Osteoblast (primary cell): Measurements from ENCODE around the gene BPTF. TPM values are rescaled to one million over a fixed set of nuclear protein-coding genes. Genes with fewer than 3 reads are reported as not detected.

Experiments
- DNase-seq: peaks from one replicate; pipeline ENCODE4 v3.0.0; 2011; ENCODE audit warnings: low spot score, mixed read lengths; ENCODE audit not compliant: insufficient read length; ENCODE audit errors: missing footprints
- H2AFZ ChIP-seq: 2 replicates; pipeline ENCODE4 v1.6.0; 2011; ENCODE audit warnings: mild to moderate bottlenecking, low read length
- H3K27ac ChIP-seq: 2 replicates; pipeline ENCODE4 v1.5.1; 2011; ENCODE audit warnings: mild to moderate bottlenecking, low read depth, low read length, moderate library complexity
- H3K27me3 ChIP-seq: 2 replicates; pipeline ENCODE4 v1.6.0; 2012; ENCODE audit warnings: mild to moderate bottlenecking, control low read depth, inconsistent platforms, low read length, moderate library complexity; ENCODE audit not compliant: insufficient read depth
- H3K36me3 ChIP-seq: 2 replicates; pipeline ENCODE4 v1.5.1; 2011; ENCODE audit warnings: mild to moderate bottlenecking, low read length, control low read depth, moderate library complexity; ENCODE audit not compliant: insufficient read depth
- H3K4me1 ChIP-seq: 2 replicates; pipeline ENCODE4 v1.5.1; 2011; ENCODE audit warnings: mild to moderate bottlenecking, low read length, control low read depth, moderate library complexity; ENCODE audit not compliant: insufficient read depth
- H3K4me2 ChIP-seq: 2 replicates; pipeline ENCODE4 v1.6.0; 2011; ENCODE audit warnings: mild to moderate bottlenecking, low read length; ENCODE audit not compliant: insufficient read depth
- H3K4me3 ChIP-seq: fragments of 200-600 bp; sonication (generic); 3 replicates; pipeline ENCODE4 v1.5.1; 2012; ENCODE audit warnings: mild to moderate bottlenecking, low read length, inconsistent platforms; ENCODE audit not compliant: insufficient read depth
- H3K79me2 ChIP-seq: 2 replicates; pipeline ENCODE4 v1.6.0; 2012; ENCODE audit warnings: mild to moderate bottlenecking, low read length, control low read depth, inconsistent platforms; ENCODE audit not compliant: insufficient read depth
- H3K9me3 ChIP-seq: 2 replicates; pipeline ENCODE4 v1.5.1; 2011; ENCODE audit warnings: low read depth, low read length, control low read depth
- H4K20me1 ChIP-seq: 2 replicates; pipeline ENCODE4 v1.6.0; 2012; ENCODE audit warnings: mild to moderate bottlenecking, low read length, control low read depth; ENCODE audit not compliant: insufficient read depth
- CTCF ChIP-seq: IDR thresholded peaks from 2 replicates; pipeline ENCODE4 v1.5.1; 2011; ENCODE audit warnings: mild to moderate bottlenecking, low read depth, low read length, moderate library complexity; ENCODE audit errors: extremely low read depth
- total RNA-seq: library from RNA; depleted of rRNA; stranded (reverse); fragments of >200 nt; gene quantifications from 2 replicates; pipeline ENCODE4 v1.2.3, GENCODE V29; 2012

Gene BPTF
- total RNA-seq, 1 donor: 59.7 TPM

- TF ChIP-seq CTCF: no peak
- H3K27me3 ChIP-seq: no peaks in the 10 kb centered on the region
- peaks cover 96% of the 10 kb centered on the region for H3K79me2 ChIP-seq
- H3K36me3 ChIP-seq: no peaks in the 10 kb centered on the region
- H3K27ac ChIP-seq: no peak overlapping the region
- H4K20me1 ChIP-seq: peaks cover 52% of the 10 kb centered on the region
- peaks cover 20% of the 10 kb centered on the region for H3K4me1 ChIP-seq
- no peak overlapping the region for H3K4me2 ChIP-seq
- no peak overlapping the region for H2AFZ ChIP-seq
- H3K4me3 ChIP-seq: no peak overlapping the region
- DNase-seq: no peak
- no peaks in the 10 kb centered on the region for H3K9me3 ChIP-seq
Observed at GRCh38 chr17:67830440-67830839, 5.1 kb downstream of the BPTF start.

GRCh38 chr17:67831268-67831667 is 6.0 kb downstream of the BPTF start:
- Histone ChIP-seq H3K4me3 (no peak overlapping the region), H3K27me3 (no peaks in the 10 kb centered on the region), H3K4me2 (no peak overlapping the region), H3K4me1 (peaks cover 27% of the 10 kb centered on the region), H3K9me3 (no peaks in the 10 kb centered on the region), H4K20me1 (peaks cover 52% of the 10 kb centered on the region), H3K36me3 (no peaks in the 10 kb centered on the region), H3K27ac (no peak overlapping the region), H2AFZ (no peak overlapping the region), H3K79me2 (peaks cover 97% of the 10 kb centered on the region)
- DNase-seq: no peak
- TF ChIP-seq CTCF: no peak

- no peak for DNase-seq
- Histone ChIP-seq H2AFZ (no peak overlapping the region), H3K4me1 (peaks cover 33% of the 10 kb centered on the region), H3K9me3 (no peaks in the 10 kb centered on the region), H3K4me2 (no peak overlapping the region), H3K36me3 (no peaks in the 10 kb centered on the region), H3K79me2 (peaks cover 92% of the 10 kb centered on the region), H3K27ac (no peak overlapping the region), H3K4me3 (no peak overlapping the region), H3K27me3 (no peaks in the 10 kb centered on the region), H4K20me1 (peaks cover 49% of the 10 kb centered on the region)
- TF ChIP-seq CTCF: no peak
Observed at GRCh38 chr17:67833134-67833533, 7.8 kb downstream of the BPTF start.

- peak overlapping the region; percentile 31 for H3K27ac ChIP-seq
- no peaks in the 10 kb centered on the region for H3K9me3 ChIP-seq
- TF ChIP-seq CTCF: no peak
- no peaks in the 10 kb centered on the region for H3K27me3 ChIP-seq
- H3K36me3 ChIP-seq: no peaks in the 10 kb centered on the region
- H3K4me2 ChIP-seq: no peak overlapping the region
- H3K79me2 ChIP-seq: peaks cover 92% of the 10 kb centered on the region
- H3K4me1 ChIP-seq: peaks cover 31% of the 10 kb centered on the region
- no peak overlapping the region for H2AFZ ChIP-seq
- peaks cover 54% of the 10 kb centered on the region for H4K20me1 ChIP-seq
- peak; percentile 71 for DNase-seq
- no peak overlapping the region for H3K4me3 ChIP-seq
Observed at GRCh38 chr17:67833946-67834631, 8.8 kb downstream of the BPTF start.
